Measurements from ENCODE around the gene DUOX2.

Gene DUOX2

GRCh38 chr15:45133561-45133920, 19.6 kb upstream of the DUOX2 start (continued):
- TF ChIP-seq, protein P1, sequence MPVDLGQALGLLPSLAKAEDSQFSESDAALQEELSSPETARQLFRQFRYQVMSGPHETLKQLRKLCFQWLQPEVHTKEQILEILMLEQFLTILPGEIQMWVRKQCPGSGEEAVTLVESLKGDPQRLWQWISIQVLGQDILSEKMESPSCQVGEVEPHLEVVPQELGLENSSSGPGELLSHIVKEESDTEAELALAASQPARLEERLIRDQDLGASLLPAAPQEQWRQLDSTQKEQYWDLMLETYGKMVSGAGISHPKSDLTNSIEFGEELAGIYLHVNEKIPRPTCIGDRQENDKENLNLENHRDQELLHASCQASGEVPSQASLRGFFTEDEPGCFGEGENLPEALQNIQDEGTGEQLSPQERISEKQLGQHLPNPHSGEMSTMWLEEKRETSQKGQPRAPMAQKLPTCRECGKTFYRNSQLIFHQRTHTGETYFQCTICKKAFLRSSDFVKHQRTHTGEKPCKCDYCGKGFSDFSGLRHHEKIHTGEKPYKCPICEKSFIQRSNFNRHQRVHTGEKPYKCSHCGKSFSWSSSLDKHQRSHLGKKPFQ (tag by site-specific recombination; IDR thresholded peaks at IDR 0.05) = no peak
- no peak for TF ChIP-seq GFI1B (tag by site-specific recombination; IDR thresholded peaks at IDR 0.05)

GRCh38 chr15:45132844-45133560, 19.0 kb upstream of the DUOX2 start:
- ChIA-PET POLR2A (no interaction called here), CTCF (interaction anchor here (0.8 to 2.9 kb wide), 3 partner anchors 9 to 18 kb away, joined by 3 to 16 read pairs (median 4); no protein-coding TSS in a partner anchor)
- TF ChIP-seq ZNF341 (tag by site-specific recombination; IDR thresholded peaks at IDR 0.05; ENCODE audit: low read depth) (no peak), ZNF394 (tag by site-specific recombination; IDR thresholded peaks at IDR 0.05; ENCODE audit: borderline replicate concordance) (no peak), ZBTB1 (tag by site-specific recombination; IDR thresholded peaks at IDR 0.05) (no peak), ZNF280D (tag by site-specific recombination; IDR thresholded peaks at IDR 0.05) (no peak), ZNF24 (tag by site-specific recombination; IDR thresholded peaks at IDR 0.05) (no peak), ZNF768 (tag by site-specific recombination; IDR thresholded peaks at IDR 0.05) (no peak), ZBTB48 (tag by site-specific recombination; IDR thresholded peaks at IDR 0.05) (no peak), KLF10 (tag by site-specific recombination; IDR thresholded peaks at IDR 0.05) (no peak), SALL2 (tag by site-specific recombination; IDR thresholded peaks at IDR 0.05; ENCODE audit: borderline replicate concordance) (no peak)
- H3K36me3 ChIP-seq (ENCODE audit: control insufficient read depth in 2 of 2, insufficient read depth in 1 of 2, low read length in 2 of 2) = no peaks in the 10 kb centered on the region
- no peaks in the 10 kb centered on the region for H3K4me1 ChIP-seq (ENCODE audit: control insufficient read depth, insufficient read depth, low read length)
- no peak overlapping the region for H3K27ac ChIP-seq (ENCODE audit: extremely low read depth, low read depth, low read length)
- H3K9me3 ChIP-seq (ENCODE audit: control insufficient read depth, insufficient read depth, low read depth, low read length) = no peaks in the 10 kb centered on the region
- no peak overlapping the region for H3K4me3 ChIP-seq (ENCODE audit: low read depth, low read length)

GRCh38 chr15:45131510-45131909, 17.5 kb upstream of the DUOX2 start:
- Histone ChIP-seq H3K36me3 (ENCODE audit: control insufficient read depth in 2 of 2, insufficient read depth in 1 of 2, low read length in 2 of 2) (no peaks in the 10 kb centered on the region), H3K4me3 (ENCODE audit: low read depth, low read length) (no peak overlapping the region), H3K9me3 (ENCODE audit: control insufficient read depth, insufficient read depth, low read depth, low read length) (no peaks in the 10 kb centered on the region), H3K4me1 (ENCODE audit: control insufficient read depth, insufficient read depth, low read length) (no peaks in the 10 kb centered on the region), H3K27ac (ENCODE audit: extremely low read depth, low read depth, low read length) (no peak overlapping the region)
- POLR2A ChIA-PET = no interaction called here
- CTCF ChIA-PET = interaction anchor here (2.9 kb wide), 1 partner anchor 13 kb away, joined by 16 read pairs; no protein-coding TSS in a partner anchor
- TF ChIP-seq ZNF157 (tag by site-specific recombination; IDR thresholded peaks at IDR 0.05) (no peak), PRDM6 (tag by site-specific recombination; IDR thresholded peaks at IDR 0.05) (no peak), ZNF514 (tag by site-specific recombination; IDR thresholded peaks at IDR 0.05) (no peak), ZNF341 (tag by site-specific recombination; IDR thresholded peaks at IDR 0.05; ENCODE audit: low read depth) (no peak), ZNF266 (tag by site-specific recombination; IDR thresholded peaks at IDR 0.05; ENCODE audit: low read depth) (no peak), ZNF398 (tag by site-specific recombination; IDR thresholded peaks at IDR 0.05) (no peak), ZNF596 (tag by site-specific recombination; IDR thresholded peaks at IDR 0.05) (no peak), TRIM28 (IDR thresholded peaks at IDR 0.05; ENCODE audit: borderline replicate concordance, low read length) (no peak), ZNF645 (tag by site-specific recombination; IDR thresholded peaks at IDR 0.05) (no peak), MEIS1 (CRISPR knock-in tag; IDR thresholded peaks at IDR 0.05; ENCODE audit: borderline replicate concordance) (no peak), ZNF510 (tag by site-specific recombination; IDR thresholded peaks at IDR 0.05; ENCODE audit: insufficient replicate concordance) (no peak), ZNF768 (tag by site-specific recombination; IDR thresholded peaks at IDR 0.05) (no peak)

All from HEK293 (cell line).